ENCODE results near the gene TNRC18.
"Not testable (repeated sequence)": the region's sequence is repeated elsewhere in the genome, so short reads cannot be mapped to it uniquely, and the experiment has no call there.

DNA sequence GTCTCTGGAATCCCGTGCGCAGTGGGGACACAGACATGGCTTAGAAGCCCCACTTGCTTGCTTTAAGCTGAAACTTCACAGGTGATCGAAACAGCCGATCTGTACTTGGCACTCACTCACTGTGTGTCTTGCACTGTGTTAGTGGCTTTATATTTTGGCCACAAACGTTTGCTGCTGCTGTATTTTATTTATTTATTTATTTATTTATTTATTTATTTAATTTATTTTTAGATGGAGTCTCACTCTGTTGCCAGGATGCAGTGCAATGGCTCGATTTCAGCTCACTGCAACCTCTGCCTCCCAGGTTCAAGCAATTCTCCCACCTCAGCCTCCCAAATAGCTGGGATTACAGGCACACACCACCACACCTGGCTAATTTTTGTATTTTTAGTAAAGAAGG, 63.6 kb downstream of the TNRC18 start:
- TF ChIP-seq, protein P1, sequence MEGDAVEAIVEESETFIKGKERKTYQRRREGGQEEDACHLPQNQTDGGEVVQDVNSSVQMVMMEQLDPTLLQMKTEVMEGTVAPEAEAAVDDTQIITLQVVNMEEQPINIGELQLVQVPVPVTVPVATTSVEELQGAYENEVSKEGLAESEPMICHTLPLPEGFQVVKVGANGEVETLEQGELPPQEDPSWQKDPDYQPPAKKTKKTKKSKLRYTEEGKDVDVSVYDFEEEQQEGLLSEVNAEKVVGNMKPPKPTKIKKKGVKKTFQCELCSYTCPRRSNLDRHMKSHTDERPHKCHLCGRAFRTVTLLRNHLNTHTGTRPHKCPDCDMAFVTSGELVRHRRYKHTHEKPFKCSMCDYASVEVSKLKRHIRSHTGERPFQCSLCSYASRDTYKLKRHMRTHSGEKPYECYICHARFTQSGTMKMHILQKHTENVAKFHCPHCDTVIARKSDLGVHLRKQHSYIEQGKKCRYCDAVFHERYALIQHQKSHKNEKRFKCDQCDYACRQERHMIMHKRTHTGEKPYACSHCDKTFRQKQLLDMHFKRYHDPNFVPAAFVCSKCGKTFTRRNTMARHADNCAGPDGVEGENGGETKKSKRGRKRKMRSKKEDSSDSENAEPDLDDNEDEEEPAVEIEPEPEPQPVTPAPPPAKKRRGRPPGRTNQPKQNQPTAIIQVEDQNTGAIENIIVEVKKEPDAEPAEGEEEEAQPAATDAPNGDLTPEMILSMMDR (IDR thresholded peaks at IDR 0.05): not testable (repeated sequence)
- not testable (repeated sequence) for TF ChIP-seq POLR2A, EP300 (IDR thresholded peaks at IDR 0.05)
